Keratinocyte (primary cell): ENCODE data around the gene GID4.

Experiments
- EZH2 ChIP-seq: IDR thresholded peaks from one replicate; pipeline ENCODE4 v1.6.1; 2012; ENCODE audit warnings: inconsistent platforms, mild to moderate bottlenecking, low read length, moderate library complexity
- TF ChIP-seq, protein P1 (sequence below), 3 experiments: IDR thresholded peaks in 1 of 3; conservative IDR thresholded peaks in 1 of 3; optimal IDR thresholded peaks in 1 of 3; 2 replicates in 2 of 3; 3 replicates in 1 of 3; pipeline versions ENCODE3 to v1.5.1; 2011; ENCODE audit warnings: low read length in 3 of 3, mild to moderate bottlenecking in 3 of 3, moderate library complexity in 2 of 3, control low read depth in 1 of 3, inconsistent platforms in 1 of 3; ENCODE audit not compliant: insufficient read depth in 2 of 3; ENCODE audit errors: extremely low read depth in 1 of 3

DNA sequence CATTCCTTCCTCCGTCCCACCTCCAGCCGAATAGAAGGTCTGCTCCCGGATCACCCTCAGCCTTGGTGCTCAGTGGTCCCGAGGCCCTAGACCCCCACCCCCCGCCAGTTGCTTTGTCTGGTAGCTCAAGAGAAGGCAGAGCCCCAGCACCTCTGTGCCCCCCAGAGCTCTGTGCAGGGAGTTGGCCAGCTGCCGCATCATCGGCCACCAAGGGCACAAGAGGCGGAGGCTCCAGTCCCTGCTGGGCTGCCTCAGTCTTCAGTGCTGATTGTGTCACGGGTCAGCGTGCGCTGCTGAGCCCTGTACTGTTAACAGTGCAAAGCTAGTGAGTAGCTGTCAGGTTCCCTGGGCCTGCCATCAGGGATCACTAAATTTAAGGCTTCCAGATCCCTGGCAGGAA lies 26.3 kb downstream of the GID4 start:
- TF ChIP-seq, protein P1, sequence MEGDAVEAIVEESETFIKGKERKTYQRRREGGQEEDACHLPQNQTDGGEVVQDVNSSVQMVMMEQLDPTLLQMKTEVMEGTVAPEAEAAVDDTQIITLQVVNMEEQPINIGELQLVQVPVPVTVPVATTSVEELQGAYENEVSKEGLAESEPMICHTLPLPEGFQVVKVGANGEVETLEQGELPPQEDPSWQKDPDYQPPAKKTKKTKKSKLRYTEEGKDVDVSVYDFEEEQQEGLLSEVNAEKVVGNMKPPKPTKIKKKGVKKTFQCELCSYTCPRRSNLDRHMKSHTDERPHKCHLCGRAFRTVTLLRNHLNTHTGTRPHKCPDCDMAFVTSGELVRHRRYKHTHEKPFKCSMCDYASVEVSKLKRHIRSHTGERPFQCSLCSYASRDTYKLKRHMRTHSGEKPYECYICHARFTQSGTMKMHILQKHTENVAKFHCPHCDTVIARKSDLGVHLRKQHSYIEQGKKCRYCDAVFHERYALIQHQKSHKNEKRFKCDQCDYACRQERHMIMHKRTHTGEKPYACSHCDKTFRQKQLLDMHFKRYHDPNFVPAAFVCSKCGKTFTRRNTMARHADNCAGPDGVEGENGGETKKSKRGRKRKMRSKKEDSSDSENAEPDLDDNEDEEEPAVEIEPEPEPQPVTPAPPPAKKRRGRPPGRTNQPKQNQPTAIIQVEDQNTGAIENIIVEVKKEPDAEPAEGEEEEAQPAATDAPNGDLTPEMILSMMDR (optimal IDR thresholded peaks at IDR 0.05 in 1 of 3, IDR thresholded peaks at IDR 0.05 in 1 of 3, conservative IDR thresholded peaks at IDR 0.05 in 1 of 3; ENCODE audit: extremely low read depth in 1 of 3, insufficient read depth in 2 of 3, low read length in 3 of 3), result no peak
- TF ChIP-seq EZH2, result no peak
